Epithelial cell of esophagus (primary cell): Measurements from ENCODE around the gene SPDYE6.
"Not testable (repeated sequence)": the region's sequence is repeated elsewhere in the genome, so short reads cannot be mapped to it uniquely, and the experiment has no call there.

Experiments used
- DNase-seq: peaks from one replicate; pipeline ENCODE4 v3.0.0; 2010; ENCODE audit warnings: low read depth
- H3K4me3 ChIP-seq: 2 replicates; pipeline ENCODE4 v1.5.1; 2011; ENCODE audit warnings: mild to moderate bottlenecking, low read length, control low read depth
- TF ChIP-seq, protein P1 (sequence below): IDR thresholded peaks from 2 replicates; pipeline ENCODE4 v1.5.1; 2011; ENCODE audit warnings: low read depth, mild to moderate bottlenecking, low read length, control low read depth, inconsistent platforms; ENCODE audit not compliant: insufficient read depth; ENCODE audit errors: missing control alignments

Gene SPDYE6

DNA sequence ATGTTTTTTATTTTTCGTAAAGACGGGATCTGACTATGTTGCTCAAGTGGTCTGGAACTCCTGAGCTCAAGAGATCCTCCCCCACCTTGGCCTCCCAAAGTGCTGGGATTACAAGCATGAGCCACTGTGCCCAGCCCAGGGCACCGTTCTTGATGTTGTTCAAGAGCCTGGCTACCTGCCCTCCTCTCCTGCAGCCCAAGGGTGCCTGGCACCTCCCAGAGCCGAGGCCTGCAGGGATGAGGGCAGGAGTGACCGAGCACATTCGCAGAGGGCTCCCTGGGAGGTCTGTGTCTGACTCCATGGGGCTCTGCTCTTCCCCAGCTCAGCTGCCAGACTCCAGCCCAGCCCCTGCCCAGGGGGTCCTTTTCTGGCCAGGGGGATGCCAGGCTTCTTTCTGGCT lies 54.2 kb downstream of the SPDYE6 start:
- TF ChIP-seq, protein P1, sequence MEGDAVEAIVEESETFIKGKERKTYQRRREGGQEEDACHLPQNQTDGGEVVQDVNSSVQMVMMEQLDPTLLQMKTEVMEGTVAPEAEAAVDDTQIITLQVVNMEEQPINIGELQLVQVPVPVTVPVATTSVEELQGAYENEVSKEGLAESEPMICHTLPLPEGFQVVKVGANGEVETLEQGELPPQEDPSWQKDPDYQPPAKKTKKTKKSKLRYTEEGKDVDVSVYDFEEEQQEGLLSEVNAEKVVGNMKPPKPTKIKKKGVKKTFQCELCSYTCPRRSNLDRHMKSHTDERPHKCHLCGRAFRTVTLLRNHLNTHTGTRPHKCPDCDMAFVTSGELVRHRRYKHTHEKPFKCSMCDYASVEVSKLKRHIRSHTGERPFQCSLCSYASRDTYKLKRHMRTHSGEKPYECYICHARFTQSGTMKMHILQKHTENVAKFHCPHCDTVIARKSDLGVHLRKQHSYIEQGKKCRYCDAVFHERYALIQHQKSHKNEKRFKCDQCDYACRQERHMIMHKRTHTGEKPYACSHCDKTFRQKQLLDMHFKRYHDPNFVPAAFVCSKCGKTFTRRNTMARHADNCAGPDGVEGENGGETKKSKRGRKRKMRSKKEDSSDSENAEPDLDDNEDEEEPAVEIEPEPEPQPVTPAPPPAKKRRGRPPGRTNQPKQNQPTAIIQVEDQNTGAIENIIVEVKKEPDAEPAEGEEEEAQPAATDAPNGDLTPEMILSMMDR = no peak
- no peak overlapping the region for H3K4me3 ChIP-seq
- DNase-seq = no peak

DNA sequence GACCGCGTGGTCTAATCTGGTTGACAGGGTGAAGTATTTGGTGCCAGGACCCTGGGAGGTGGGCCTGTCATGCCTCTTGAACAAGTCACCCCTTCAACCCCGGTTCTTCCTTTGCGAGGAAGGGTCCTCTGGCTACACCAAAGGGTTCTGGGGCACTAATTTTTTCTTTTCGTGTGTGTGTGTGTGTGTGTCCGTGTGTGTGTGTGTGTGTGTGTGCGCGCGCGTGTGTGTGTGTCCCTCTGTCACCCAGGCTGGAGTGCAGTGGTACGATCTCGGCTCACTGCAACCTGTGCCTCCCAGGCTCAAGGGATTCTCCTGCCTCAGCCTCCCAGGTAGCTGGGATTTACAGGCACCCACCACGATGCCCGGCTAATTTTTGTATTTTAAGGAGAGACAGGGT lies 54.9 kb downstream of the SPDYE6 start:
- not testable (repeated sequence) for H3K4me3 ChIP-seq, DNase-seq

DNA sequence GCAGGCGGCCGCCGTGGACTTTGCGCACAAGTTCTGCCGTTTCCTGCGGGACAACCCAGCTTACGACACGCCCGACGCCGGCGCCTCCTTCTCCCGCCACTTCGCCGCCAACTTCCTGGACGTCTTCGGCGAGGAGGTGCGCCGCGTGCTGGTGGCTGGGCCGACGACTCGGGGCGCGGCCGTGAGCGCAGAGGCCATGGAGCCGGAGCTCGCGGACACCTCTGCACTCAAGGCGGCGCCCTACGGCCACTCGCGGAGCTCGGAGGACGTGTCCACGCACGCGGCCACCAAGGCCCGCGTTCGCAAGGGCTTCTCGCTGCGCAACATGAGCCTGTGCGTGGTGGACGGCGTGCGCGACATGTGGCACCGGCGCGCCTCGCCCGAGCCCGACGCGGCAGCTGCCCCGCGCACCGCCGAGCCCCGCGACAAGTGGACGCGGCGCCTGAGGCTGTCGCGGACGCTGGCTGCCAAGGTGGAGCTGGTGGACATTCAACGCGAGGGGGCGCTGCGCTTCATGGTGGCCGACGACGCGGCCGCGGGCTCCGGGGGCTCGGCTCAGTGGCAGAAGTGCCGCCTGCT lies 55.5 kb downstream of the SPDYE6 start:
- TF ChIP-seq, protein P1 = no peak
- DNase-seq = no peak
- no peak overlapping the region for H3K4me3 ChIP-seq

DNA sequence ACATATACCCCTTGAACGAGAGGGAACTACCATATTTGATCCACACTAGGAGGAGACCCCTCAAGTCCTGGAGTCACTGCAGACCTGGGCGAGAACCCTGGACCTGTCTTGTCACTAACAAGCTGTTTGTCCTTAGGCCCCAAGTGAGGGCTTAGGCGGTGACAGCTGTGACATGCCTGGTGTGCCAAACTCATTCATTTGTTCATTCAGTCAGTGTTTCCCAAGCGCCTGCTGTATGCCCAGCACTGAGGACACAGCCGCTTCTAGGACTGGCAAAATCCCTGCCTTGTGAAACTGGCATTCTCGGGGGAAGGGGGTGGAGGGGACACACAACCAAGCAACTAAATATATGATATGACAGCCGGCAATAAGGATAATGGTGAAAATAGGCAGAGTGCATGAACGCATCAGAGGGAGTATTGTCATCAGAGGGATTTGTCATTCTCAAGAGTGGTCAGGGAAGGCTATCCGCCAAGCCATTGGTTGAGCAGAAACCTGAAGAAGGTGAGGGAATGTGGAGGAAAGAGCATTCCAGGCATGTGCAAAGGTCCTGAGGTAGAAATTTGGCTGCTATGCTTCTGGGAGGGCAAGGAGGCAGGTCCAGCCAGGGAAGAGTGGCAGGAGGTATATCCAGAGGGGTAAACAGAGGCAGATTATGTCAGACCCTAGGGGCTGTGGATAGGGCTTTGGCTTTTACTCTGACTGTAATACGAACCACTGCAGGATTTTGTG lies 58.6 kb downstream of the SPDYE6 start:
- H3K4me3 ChIP-seq = no peak overlapping the region
- no peak for DNase-seq
- TF ChIP-seq, protein P1 = no peak

DNA sequence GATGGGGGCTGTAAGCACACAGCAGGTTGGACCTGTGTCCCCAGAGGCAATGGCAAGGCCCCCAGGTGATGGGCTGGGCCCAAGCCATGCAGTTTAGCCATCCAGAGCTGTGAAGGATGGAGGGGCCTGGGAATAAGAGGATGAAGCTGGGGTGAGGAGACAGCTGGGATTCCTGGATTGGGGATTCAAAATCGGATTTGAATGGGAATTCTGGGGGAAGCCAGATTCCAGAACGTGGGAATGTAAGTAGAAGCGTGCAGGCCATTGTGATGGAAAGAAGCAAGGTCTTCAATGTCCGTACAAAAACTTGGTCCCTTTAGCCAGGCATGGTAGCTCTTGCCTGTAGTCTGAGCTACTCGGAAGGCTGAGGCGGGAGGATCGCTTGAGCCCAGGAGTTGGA lies 59.7 kb downstream of the SPDYE6 start:
- TF ChIP-seq, protein P1 = no peak
- H3K4me3 ChIP-seq = no peak overlapping the region
- no peak for DNase-seq

DNA sequence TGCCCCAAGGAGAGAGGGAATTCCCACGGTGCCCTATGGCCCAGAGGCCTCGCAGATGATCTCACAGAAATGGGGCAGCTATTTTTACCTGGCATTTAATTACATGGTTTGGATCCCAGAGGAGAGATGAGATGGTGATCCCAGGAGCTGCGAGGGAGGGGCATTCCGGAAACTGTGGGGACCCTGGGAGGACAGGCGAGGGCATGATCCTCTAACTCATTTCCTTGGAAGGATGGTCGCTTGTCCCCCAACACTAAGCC lies 60.1 kb downstream of the SPDYE6 start:
- H3K4me3 ChIP-seq = no peak overlapping the region
- TF ChIP-seq, protein P1 = no peak
- no peak for DNase-seq
